Measurements from ENCODE around the gene DPYSL4. TPM values are rescaled to one million over a fixed set of nuclear protein-coding genes. Genes with fewer than 3 reads are reported as not detected.

The DPYSL4 gene
- total RNA-seq, 4 donors from 2014 or later = 0.27 TPM; not detected in 3

DNA sequence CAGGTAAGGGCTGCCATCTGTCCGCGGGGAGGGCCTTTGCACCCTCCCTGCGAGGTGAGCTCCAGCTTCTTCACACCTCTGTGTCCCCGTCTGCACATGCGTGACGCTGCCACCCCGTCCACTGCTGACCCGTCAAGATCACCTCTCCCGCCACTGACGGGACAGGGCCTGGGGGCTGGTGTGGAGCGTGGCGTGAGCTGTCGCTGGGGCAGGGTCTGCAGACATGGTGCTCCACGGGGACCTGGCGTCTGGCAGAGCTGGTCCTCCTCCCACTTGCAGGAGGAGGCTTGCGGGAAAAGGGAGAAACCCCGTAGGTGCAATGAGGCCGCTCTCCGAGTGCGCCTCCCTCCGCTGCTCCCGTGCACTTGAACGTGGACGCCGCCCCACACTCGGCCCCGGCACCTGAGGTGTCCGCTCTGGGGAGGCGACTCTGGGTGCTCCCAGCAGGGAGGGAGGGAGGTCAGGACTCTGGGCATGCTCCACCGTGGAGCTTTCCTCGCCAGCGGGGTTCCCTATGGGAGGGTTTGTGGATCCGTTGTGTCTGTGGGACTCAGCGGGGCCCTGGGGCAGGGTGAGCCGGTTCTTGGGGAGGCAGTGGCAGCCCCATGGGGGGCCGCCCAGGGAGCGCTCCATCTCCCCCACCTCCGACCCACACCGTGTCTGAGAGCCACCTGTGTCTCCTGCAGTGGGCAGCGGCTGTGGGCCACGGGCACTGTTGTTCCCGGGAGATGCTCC is 17.6 kb upstream of the DPYSL4 start:
- Histone ChIP-seq H3K27me3 (no peaks in the 10 kb centered on the region), H3K27ac (no peak overlapping the region), H3K36me3 (no peaks in the 10 kb centered on the region), H3K9me3 (no peaks in the 10 kb centered on the region), H3K4me3 (no peak overlapping the region), H3K4me1 (no peaks in the 10 kb centered on the region)
- no peak for DNase-seq
- TF ChIP-seq POLR2A (IDR thresholded peaks at IDR 0.05) = no peak
- TF ChIP-seq, protein P1, sequence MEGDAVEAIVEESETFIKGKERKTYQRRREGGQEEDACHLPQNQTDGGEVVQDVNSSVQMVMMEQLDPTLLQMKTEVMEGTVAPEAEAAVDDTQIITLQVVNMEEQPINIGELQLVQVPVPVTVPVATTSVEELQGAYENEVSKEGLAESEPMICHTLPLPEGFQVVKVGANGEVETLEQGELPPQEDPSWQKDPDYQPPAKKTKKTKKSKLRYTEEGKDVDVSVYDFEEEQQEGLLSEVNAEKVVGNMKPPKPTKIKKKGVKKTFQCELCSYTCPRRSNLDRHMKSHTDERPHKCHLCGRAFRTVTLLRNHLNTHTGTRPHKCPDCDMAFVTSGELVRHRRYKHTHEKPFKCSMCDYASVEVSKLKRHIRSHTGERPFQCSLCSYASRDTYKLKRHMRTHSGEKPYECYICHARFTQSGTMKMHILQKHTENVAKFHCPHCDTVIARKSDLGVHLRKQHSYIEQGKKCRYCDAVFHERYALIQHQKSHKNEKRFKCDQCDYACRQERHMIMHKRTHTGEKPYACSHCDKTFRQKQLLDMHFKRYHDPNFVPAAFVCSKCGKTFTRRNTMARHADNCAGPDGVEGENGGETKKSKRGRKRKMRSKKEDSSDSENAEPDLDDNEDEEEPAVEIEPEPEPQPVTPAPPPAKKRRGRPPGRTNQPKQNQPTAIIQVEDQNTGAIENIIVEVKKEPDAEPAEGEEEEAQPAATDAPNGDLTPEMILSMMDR (IDR thresholded peaks at IDR 0.05) = no peak

DNA sequence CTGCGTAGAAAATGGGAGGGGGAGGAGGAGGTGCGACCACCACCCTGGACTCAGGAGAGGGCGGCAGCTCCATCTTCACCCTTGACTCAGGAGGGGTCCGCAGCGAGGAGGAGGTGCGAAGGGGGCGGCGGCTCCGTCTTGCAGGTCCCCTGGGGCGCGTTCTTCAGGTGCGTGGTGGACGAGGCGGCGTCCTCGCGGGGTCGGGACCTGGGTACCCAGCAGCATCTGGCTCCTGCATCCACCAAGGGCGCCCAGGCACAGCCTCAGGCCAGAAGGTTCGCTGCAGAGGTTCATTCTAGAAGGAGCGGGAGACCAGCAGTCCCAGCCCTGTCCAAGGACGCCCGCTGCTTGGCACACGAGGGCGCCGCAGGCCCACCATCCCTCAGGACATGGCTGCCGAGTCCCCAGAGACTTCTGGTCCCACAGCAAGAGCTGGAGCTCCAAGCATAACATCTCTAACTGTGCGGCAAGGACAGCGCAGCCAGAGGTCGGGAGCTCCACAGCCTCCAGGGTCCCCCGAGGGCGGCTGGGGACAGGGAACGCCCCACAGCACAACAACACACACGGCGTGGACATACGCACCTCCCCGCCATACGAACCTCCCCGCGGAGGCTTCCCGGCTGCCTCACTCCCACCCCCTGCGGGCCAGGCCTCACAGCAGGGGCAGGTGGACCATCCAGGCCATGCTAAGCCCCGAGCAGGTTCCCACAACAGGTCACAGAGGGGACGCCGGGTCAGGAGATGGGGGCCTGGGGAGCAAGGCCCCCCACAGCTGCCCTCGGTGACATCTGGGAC is 16.8 kb upstream of the DPYSL4 start:
- Histone ChIP-seq H3K36me3 (no peaks in the 10 kb centered on the region), H3K4me1 (no peaks in the 10 kb centered on the region), H3K9me3 (no peaks in the 10 kb centered on the region), H3K4me3 (no peak overlapping the region), H3K27ac (no peak overlapping the region), H3K27me3 (no peaks in the 10 kb centered on the region)
- no peak for DNase-seq
- no peak for TF ChIP-seq POLR2A (IDR thresholded peaks at IDR 0.05)
- TF ChIP-seq, protein P1 (IDR thresholded peaks at IDR 0.05) = no peak

DNA sequence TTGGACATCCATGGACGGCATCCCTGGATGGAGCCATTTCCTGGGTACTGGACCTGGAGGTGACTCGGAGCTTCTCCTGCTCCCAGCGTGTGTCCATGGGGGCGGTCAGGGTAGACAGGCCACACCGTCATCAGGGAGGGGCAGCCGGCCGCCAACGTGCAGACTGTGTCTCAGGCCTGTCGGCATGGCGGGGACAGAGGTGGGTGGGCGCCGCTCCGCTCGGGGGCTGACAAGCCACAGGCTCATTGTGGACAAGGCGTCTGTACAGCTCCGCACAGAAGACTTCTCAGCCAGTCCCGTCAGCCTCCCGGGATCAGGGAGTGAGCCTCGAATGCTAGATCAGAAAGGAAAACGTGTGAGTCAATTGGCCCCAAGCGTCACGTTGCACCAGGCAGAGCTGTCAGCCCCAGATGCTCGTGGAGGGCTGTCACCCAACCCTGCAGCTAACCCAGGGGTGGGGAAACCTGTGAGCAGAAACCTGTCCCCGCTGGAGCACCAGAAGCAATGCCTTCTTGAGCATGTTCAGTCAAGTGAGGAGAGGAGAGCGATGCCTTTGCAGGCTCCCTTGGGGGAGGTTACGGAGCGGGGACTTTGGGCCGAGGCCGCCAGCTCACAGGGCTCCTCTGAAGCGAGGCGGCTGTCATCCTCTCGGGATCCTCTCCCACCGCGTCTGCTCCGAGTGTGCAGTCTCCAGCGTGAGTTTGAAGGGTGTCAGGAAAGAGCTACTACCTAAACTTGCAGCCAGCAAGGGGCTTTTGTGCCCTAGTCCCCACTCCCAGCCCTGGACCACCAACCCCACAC is 16.0 kb upstream of the DPYSL4 start:
- no peaks in the 10 kb centered on the region for H3K4me1 ChIP-seq
- no peaks in the 10 kb centered on the region for H3K36me3 ChIP-seq
- H3K27me3 ChIP-seq = no peaks in the 10 kb centered on the region
- no peak overlapping the region for H3K27ac ChIP-seq
- no peak overlapping the region for H3K4me3 ChIP-seq
- DNase-seq = no peak
- H3K9me3 ChIP-seq = no peaks in the 10 kb centered on the region
- TF ChIP-seq, protein P1 (IDR thresholded peaks at IDR 0.05) = no peak
- no peak for TF ChIP-seq POLR2A (IDR thresholded peaks at IDR 0.05)

DNA sequence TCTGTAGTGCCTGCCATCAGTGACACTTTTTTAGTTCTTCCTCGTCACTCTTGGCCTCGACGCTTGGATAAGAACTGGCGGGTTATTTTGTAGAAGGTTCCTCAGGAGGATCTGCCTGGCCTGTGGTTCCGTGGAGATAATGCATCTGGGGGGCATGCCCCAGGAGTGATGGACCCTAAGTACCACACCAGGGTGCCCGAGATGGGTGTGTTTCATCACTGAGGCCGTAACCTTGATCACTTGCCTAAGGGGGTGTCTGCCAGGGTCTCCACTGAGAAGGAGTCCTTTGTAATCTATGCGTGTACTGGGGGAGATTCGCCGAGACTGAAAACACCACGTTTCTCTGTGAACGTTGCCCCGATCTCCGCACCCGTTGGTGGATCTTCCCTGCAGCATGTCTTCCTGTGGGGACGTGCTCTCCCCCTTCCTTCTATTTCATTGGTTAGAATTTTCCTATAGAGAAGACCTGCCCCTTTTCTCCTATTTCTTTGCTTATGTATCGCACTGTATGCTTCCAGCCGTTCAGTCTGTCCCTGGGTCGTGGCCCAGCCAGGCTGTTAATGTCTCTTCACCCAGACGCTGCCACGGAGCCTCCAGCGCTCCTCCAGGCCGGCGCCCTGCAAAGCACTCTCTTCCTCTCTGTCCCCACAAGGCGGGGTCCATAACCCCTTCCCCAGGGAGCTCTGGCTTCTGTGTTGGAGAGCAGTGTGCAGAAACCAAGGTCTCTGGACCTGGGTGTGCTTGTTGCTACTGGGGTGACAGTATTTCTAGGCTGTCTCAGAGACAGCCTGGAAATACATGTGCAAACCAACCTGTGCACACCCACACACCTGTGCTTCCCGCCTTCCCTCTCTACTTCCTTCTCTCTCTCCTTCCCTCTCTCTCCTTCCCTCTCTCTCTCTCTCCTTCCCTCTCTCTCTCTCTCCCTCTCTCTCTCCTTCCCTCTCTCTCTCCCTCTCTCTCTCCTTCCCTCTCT is 14.4 kb upstream of the DPYSL4 start:
- Histone ChIP-seq H3K36me3 (no peaks in the 10 kb centered on the region), H3K4me1 (no peaks in the 10 kb centered on the region), H3K4me3 (no peak overlapping the region), H3K27ac (no peak overlapping the region), H3K27me3 (no peaks in the 10 kb centered on the region), H3K9me3 (no peaks in the 10 kb centered on the region)
- no peak for TF ChIP-seq POLR2A (IDR thresholded peaks at IDR 0.05)
- TF ChIP-seq, protein P1 (IDR thresholded peaks at IDR 0.05) = no peak
- DNase-seq = no peak

DNA sequence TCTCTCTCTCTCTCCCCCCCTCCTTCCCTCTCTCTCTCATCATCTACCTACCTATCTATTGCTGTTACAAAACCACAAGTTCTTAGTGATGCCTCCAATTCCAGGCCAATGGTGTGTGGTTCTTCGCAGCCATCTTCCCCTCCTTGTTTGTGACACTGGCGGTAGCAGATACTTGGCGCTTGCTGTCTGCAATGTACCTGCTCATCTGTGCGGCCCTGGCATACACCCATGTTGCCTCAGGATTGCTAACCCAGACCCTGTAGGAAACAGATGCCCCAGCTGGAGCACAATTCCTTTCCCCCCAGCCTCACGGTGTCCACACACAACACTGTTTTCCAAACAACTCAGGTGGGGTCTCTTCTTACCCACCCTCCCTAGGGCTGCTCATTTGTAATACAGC is 13.6 kb upstream of the DPYSL4 start:
- no peaks in the 10 kb centered on the region for H3K4me1 ChIP-seq
- no peaks in the 10 kb centered on the region for H3K36me3 ChIP-seq
- H3K4me3 ChIP-seq = no peak overlapping the region
- no peaks in the 10 kb centered on the region for H3K9me3 ChIP-seq
- no peak for DNase-seq
- TF ChIP-seq, protein P1 (IDR thresholded peaks at IDR 0.05) = no peak
- TF ChIP-seq POLR2A (IDR thresholded peaks at IDR 0.05) = no peak
- H3K27me3 ChIP-seq = no peaks in the 10 kb centered on the region
- no peak overlapping the region for H3K27ac ChIP-seq

Data from Peyer's patch (tissue), 4 donors.